ENCODE results near the gene STMN3.

Gene STMN3

DNA sequence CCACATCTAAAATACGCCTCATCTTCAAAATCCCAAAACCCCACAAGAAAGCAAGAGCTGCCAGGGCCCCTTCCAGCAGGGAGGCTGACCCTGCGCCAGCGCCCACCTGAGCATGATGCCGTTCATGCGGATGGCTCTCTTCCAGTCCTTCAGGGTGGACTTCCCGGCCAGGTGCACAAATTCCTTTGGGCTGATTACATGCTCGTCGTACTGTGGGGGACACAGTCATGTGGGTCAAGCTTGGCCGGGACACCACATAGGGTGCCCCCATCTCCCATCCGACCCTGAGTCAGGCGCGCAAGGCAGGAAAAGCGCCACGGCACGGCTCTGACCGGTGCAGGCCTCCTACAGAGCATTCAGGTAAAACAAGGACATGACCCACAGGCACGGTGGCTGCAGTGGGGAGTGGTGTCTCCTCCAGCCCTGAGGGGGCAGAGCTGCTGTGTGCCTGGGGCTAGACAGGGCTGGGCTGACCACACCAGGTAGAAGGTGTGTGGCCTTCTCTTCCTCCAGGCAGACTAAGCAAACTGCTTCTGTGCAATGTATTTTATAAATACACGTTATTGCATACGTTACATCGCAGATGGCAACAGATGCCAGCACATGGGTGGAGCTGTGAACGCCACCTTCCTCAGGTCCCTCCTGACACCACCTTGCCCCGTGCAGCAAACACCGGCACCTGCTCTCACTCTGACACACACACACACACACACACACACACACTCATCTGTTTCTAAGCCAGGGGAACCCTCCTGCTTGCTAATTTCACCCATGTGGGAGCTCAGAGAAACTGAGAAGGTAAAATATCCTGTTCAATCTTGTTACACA is 55.4 kb downstream of the STMN3 start:
- H3K4me2 ChIP-seq = no peak overlapping the region
- H3K27ac ChIP-seq = no peak overlapping the region
- H3K79me2 ChIP-seq (ENCODE audit: insufficient read depth, low read depth) = no peaks in the 10 kb centered on the region
- no peak overlapping the region for H3K9ac ChIP-seq
- H2AFZ ChIP-seq (ENCODE audit: low read depth) = no peak overlapping the region
- H3K36me3 ChIP-seq (ENCODE audit: insufficient read depth) = peaks cover 7% of the 10 kb centered on the region; the same call in 1 of the 2 replicates
- TF ChIP-seq, protein P1, sequence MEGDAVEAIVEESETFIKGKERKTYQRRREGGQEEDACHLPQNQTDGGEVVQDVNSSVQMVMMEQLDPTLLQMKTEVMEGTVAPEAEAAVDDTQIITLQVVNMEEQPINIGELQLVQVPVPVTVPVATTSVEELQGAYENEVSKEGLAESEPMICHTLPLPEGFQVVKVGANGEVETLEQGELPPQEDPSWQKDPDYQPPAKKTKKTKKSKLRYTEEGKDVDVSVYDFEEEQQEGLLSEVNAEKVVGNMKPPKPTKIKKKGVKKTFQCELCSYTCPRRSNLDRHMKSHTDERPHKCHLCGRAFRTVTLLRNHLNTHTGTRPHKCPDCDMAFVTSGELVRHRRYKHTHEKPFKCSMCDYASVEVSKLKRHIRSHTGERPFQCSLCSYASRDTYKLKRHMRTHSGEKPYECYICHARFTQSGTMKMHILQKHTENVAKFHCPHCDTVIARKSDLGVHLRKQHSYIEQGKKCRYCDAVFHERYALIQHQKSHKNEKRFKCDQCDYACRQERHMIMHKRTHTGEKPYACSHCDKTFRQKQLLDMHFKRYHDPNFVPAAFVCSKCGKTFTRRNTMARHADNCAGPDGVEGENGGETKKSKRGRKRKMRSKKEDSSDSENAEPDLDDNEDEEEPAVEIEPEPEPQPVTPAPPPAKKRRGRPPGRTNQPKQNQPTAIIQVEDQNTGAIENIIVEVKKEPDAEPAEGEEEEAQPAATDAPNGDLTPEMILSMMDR (conservative IDR thresholded peaks at IDR 0.05; ENCODE audit: low read depth, low read length) = no peak
- H3K27me3 ChIP-seq (ENCODE audit: insufficient read depth, low read depth) = no peaks in the 10 kb centered on the region
- H3K4me3 ChIP-seq (IDR thresholded peaks at IDR 0.05; ENCODE audit: insufficient read depth, low read depth, low read length) = no peak overlapping the region
- no peaks in the 10 kb centered on the region for H4K20me1 ChIP-seq (ENCODE audit: insufficient read depth)
- H3K4me1 ChIP-seq (ENCODE audit: low read depth, poor library complexity, severe bottlenecking) = no peaks in the 10 kb centered on the region

DNA sequence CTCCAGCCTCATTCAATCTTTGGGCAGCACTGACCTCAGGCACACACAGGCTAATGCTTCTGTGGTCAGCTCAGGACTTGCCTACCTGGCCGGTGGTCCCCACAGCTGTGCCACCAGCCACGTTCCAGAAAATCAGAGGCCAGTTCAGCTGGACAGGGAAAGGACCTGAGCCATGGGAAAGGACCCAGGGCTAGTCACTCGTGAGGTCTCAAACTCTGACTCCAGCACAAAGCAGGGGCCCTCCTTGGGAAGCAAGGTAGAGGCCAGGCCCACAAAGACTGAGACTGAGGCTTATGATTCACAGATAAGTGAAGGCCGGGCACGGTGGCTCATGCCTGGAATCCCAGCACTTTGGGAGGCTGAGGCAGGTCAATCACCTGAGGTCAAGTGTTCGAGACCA is 56.8 kb downstream of the STMN3 start:
- 0 out of 2 replicates have a peak, but pooled peaks cover 3% of the 10 kb centered on the region for H3K36me3 ChIP-seq (ENCODE audit: insufficient read depth)
- no peak overlapping the region for H3K4me3 ChIP-seq (IDR thresholded peaks at IDR 0.05; ENCODE audit: insufficient read depth, low read depth, low read length)
- no peak overlapping the region for H3K4me2 ChIP-seq
- no peak overlapping the region for H2AFZ ChIP-seq (ENCODE audit: low read depth)
- no peaks in the 10 kb centered on the region for H3K27me3 ChIP-seq (ENCODE audit: insufficient read depth, low read depth)
- H3K9ac ChIP-seq = no peak overlapping the region
- no peak overlapping the region for H3K27ac ChIP-seq
- H3K79me2 ChIP-seq (ENCODE audit: insufficient read depth, low read depth) = no peaks in the 10 kb centered on the region
- TF ChIP-seq, protein P1 (conservative IDR thresholded peaks at IDR 0.05; ENCODE audit: low read depth, low read length) = no peak
- no peaks in the 10 kb centered on the region for H4K20me1 ChIP-seq (ENCODE audit: insufficient read depth)
- no peaks in the 10 kb centered on the region for H3K4me1 ChIP-seq (ENCODE audit: low read depth, poor library complexity, severe bottlenecking)

DNA sequence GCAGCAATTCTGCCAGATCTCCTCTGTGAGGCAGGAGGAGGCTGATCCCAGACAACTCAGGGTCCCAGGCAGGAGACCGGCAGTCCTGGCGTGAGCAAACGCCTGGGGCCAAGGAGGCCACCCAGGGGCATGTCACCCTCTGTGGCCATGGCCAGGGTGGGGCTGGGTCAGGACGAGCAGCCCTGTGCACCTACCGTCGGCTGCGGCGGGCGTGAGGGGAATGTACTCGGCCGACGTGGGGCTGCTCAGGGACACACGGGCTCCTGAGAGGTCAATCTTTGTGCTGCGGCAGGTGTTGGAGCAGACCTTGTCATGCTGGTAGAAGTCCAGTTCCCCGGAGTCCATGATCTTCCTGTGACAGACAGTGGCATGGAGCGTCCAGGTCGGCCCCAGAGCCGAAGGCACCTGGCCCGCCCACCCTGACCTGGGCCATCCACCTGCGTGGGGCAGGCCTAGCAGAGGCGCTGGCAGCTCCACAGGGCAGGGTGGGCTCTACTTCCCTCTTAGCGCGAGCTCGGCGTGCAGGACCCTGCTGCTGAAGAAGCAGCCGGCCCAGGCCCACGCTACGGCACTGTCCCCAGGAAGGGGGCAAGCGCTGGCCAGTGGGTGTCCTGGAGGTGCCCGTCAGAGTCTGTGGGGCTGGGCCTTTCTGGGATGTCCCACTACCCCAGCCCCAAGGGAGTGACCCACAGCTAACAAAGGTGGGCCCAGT is 57.7 kb downstream of the STMN3 start:
- H2AFZ ChIP-seq (ENCODE audit: low read depth) = no peak overlapping the region
- TF ChIP-seq, protein P1 (conservative IDR thresholded peaks at IDR 0.05; ENCODE audit: low read depth, low read length) = no peak
- H3K27ac ChIP-seq = no peak overlapping the region
- no peaks in the 10 kb centered on the region for H4K20me1 ChIP-seq (ENCODE audit: insufficient read depth)
- H3K79me2 ChIP-seq (ENCODE audit: insufficient read depth, low read depth) = no peaks in the 10 kb centered on the region
- H3K4me1 ChIP-seq (ENCODE audit: low read depth, poor library complexity, severe bottlenecking) = no peaks in the 10 kb centered on the region
- no peaks in the 10 kb centered on the region for H3K27me3 ChIP-seq (ENCODE audit: insufficient read depth, low read depth)
- H3K4me3 ChIP-seq (IDR thresholded peaks at IDR 0.05; ENCODE audit: insufficient read depth, low read depth, low read length) = no peak overlapping the region
- H3K4me2 ChIP-seq = no peak overlapping the region
- H3K36me3 ChIP-seq (ENCODE audit: insufficient read depth) = no peaks in the 10 kb centered on the region
- no peak overlapping the region for H3K9ac ChIP-seq

DNA sequence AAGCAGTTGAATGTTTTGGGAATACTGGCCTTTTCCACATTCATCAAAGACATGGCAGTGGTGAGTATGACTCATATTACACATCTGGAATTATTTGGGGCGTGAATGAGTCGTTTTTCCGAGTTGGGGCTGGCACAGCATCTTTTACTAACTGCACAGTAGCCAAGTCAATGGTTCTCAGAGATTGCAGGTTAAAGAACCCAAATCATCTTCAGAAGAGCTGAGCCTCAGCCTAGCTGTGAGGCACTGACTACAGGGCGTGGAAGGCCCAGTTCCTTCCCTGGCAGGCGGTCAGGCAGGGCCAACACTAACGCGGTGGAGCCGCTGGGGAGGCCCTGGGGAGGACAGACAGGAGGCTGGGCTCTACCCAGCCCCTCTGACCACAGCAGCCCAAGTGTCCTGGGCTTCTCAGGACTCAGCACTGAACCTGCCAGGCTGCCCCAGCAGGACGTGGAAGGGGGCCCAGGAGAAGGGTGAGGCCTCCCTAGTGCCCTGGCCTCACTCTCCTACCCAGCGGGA is 59.1 kb downstream of the STMN3 start:
- H3K27me3 ChIP-seq (ENCODE audit: insufficient read depth, low read depth) = no peaks in the 10 kb centered on the region
- H2AFZ ChIP-seq (ENCODE audit: low read depth) = no peak overlapping the region
- no peak overlapping the region for H3K27ac ChIP-seq
- no peak overlapping the region for H3K9ac ChIP-seq
- H4K20me1 ChIP-seq (ENCODE audit: insufficient read depth) = no peaks in the 10 kb centered on the region
- H3K4me2 ChIP-seq = no peak overlapping the region
- no peak overlapping the region for H3K4me3 ChIP-seq (IDR thresholded peaks at IDR 0.05; ENCODE audit: insufficient read depth, low read depth, low read length)
- no peaks in the 10 kb centered on the region for H3K36me3 ChIP-seq (ENCODE audit: insufficient read depth)
- no peaks in the 10 kb centered on the region for H3K79me2 ChIP-seq (ENCODE audit: insufficient read depth, low read depth)
- TF ChIP-seq, protein P1 (conservative IDR thresholded peaks at IDR 0.05; ENCODE audit: low read depth, low read length) = no peak
- H3K4me1 ChIP-seq (ENCODE audit: low read depth, poor library complexity, severe bottlenecking) = no peaks in the 10 kb centered on the region
